Gastrocnemius medialis (tissue), 4 donors: ENCODE measurements around the gene TMEM240.

Source experiments
- CTCF ChIP-seq, 5 experiments: fragments of 450-650 bp in 3 of 5; fragments of 200-600 bp in 2 of 5; sonication (generic) in 2 of 5; IDR thresholded peaks in 4 of 5; conservative IDR thresholded peaks in 1 of 5; 1 replicate in 4 of 5; 2 replicates in 1 of 5; pipeline ENCODE4 v1.5.1; 2016 to 2019; ENCODE audit warnings: antibody characterized with exemption in 5 of 5, mild to moderate bottlenecking in 3 of 5, moderate library complexity in 3 of 5
- POLR2A ChIP-seq, 2 donors: fragments of 450-650 bp; IDR thresholded peaks; one replicate each; pipeline ENCODE4 v1.6.1; 2017; ENCODE audit warnings: antibody characterized with exemption in 2 of 2, mild to moderate bottlenecking in 2 of 2, moderate library complexity in 2 of 2

GRCh38 chr1:1504777-1505365, 35.6 kb downstream of the TMEM240 start:
- TF ChIP-seq CTCF (IDR thresholded peaks at IDR 0.05 in 4 of 5, conservative IDR thresholded peaks at IDR 0.05 in 1 of 5) (peak; percentile 61 to 87 (median 79)), POLR2A (IDR thresholded peaks at IDR 0.05) (peak; percentile 66 to 71)
